ENCODE measurements around the gene STRN.
A peak's percentile ranks its signal among the peaks of the same experiment; 100 is the strongest.
"Not testable (repeated sequence)": the region's sequence is repeated elsewhere in the genome, so short reads cannot be mapped to it uniquely, and the experiment has no call there.

The STRN gene

DNA sequence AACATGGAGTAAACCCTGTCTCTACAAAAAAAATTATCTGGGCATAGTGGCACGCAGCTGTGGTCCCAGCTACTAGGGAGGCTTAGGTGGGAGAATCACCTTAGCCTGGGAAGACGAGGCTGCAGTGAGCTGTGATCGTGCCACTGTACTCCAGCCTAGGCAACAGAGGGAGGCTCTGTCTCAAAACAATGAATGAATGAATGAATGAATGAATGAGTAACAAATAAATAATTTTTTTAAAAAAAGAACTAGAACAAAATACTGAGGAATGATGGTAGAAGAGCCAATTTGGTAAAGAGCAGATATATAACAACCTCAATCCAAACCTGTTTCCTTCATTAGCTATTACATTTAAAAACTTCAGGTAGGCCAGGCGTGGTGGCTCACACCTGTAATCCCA, 60.1 kb downstream of the STRN start:
- no peak for DNase-seq

DNA sequence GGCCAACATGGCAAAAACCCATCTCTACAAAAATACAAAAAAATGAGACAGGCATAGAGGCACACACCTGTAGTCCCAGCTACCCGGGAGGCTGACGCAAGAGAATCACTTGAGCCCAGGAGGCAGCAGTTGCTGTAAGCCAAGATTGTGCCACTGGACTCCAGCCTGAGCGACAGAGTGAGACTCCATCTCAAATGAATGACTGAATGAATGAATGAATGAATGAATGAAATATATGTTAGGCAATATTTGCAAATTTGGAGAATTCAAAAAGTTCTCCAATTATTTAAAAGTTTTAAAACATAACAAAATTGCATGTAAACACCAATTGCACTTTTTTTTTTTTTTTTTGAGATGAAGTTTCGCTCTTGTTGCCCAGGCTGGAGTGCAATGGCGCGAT, 61.7 kb downstream of the STRN start:
- DNase-seq, result no peak

DNA sequence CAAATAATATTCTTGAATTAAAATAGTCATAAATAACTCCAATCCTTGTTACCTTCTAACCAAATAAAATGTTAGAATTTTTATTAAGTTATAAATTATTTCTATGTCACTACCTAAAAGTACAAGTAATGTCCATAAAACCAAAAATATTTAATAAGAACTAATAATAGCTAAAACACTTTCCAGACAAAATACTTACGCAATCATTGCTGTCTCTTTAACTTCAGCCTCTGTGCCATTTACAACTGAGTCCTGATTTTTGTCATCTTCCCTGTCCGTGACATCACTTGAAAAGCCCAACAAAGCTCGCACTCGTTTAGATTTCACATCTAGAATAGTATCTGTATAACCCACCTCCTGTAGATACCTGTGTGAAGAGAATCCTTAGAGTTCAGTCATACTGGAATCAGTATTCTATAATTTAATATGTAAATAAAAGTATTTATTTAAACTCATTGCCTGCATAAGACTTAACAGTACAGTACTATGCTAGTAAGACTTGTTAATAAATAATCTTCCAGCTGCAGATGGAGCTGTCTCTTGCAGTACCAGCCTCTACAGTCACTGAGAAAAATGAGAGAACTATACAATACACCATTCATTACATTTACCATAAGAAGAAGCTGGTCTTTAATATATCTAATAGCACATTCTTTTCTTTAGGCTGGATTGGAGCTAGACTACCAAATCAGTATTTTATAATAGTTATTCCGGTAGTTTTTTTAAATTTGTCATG, 63.8 kb downstream of the STRN start:
- no peak for DNase-seq

DNA sequence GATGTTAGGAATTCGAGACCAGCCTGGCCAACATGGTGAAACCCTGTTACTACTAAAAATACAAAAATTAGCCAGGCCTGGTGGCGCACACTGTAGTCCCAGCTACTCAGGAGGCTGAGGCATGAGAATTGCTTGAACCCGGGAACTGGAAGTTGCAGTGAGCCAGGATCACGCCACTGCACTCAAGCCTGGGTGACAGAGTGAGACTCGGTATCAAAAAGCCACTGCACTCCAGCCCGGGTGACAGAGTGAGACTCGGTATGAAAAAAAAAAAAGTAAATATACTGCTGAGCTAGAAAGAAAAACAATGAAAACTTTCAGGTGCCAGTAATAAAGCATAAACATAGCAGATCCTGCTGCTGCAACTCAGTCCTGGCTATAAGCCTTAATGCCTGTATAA, 73.5 kb downstream of the STRN start:
- DNase-seq, result no peak

DNA sequence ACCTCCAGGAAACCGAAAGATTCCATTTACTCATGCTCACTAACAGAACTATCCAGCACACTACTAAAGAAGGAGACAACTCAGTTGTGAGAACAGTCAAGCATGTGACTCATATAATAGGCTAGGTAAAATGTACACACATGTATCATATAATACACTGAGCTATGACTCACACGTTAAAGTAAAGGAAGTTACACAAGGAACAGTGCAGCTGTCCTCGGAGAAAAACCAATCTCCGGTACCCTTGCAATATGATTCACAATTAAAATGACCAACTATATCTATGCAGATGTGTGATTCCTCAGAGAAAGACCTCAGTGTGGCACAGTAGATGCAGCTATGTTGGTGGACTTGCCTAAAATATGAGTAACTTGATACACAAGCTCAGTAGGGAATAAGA, 76.5 kb downstream of the STRN start:
- DNase-seq, result peak; percentile 99

DNA sequence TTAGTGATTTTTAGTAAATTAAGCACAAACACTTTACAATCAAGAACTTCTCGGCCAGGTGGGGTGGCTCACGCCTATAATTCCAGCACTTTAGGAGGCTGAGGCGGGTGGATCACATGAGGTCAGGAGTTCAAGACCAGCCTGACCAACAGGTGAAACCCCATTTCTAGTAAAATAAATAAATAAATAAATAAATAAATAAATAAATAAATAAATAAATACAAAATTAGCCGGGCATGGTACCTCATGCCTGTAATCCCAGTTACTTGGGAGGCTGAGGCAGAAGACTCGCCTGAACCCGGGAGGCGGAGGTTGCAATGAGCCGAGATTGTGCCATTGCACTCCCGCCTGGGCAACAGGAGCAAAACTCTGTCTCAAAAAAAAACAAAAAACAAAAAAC, 79.2 kb downstream of the STRN start:
- not testable (repeated sequence) for DNase-seq

DNA sequence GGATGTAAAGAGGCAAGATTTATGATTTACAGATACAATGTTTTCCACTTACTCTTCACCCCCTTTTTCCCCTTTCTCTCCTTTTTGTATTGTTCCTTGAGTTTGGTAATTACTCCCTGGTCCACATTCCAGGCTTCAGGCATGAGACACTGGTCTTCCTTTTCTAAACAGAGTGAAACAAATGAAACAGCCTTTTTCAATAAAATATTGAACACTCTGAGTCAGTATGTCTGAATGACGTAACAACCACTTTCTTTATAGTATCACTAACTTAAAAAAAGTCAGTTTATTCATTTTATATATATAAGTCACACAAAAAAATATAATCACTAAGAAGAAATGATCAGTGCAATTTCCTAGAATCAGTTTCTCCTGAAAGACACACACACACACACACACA, 79.7 kb downstream of the STRN start:
- DNase-seq, result peak; percentile 50

DNA sequence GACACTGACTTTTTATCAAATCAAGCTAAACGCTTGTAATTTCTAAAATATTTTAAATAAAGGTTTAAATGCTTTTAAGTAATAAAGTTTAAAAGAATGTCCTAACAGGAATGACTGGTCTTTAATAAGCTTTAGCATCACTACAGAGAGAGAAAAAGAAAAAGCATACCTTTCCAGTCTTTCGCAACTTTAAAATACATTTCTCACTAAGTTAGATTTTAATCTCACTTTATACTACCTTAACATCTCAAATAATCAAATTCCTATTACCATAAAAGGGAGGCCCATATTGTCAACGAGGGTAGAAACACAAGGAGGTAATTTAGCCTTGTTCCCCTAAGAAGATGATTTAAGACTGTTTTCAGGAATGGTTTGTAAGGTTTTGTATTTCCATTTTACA, 80.7 kb downstream of the STRN start:
- no peak for DNase-seq

DNA sequence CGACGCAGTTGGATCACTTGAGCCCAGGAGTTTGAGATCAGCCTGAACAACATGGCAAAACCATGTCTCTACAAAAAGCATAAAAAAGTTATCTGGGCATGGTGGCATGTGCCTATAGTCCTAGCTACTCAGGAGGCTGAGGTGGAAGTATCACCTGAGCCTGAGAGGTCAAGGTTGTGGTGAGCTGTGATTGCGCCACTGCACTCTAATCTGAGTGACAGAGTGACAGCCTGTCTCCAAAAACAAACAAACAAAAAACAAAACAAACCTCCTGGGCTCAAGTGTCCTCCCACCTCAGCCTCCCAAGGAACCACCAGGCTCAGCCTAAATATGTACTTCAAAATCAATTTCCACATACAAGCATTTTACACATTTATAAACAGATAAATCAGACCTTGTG, 83.8 kb downstream of the STRN start:
- DNase-seq, result no peak

DNA sequence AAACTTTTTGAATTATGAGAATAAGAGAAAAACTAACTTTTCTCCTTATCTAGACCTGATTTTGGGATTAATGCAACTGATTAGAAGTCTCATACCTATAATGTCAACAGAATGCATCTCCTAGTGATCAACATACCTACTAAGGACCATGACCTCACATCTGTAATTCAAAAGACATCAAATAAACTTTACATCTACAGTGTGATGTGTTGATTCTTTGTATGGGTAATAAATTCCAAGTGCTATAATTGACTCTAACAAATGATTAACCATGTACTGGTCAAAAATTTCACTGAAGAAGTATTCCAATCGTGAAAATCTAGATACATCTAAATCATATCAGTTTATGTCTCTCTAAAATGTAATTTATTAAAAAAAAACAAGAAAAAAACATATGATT, 84.5 kb downstream of the STRN start:
- DNase-seq, result no peak

DNA sequence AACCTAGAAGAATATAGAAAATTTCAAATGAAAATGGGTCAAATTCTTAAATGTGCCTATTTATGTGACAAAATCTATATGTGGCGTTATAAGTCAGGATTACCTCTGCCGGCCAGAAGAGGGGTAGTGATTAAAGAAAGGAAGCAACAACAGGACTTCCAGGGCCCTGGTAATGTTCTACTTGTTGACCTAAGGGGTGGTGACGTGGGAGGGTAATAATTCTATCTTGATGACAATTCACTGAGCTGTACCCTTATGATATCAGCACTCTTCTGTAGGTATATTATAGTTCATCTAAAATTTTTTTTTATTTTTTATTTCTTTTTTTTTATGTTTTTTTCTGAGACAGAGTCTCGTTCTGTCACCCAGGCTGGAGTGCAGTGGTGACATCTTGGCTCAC, 87.9 kb downstream of the STRN start:
- DNase-seq, result no peak

DNA sequence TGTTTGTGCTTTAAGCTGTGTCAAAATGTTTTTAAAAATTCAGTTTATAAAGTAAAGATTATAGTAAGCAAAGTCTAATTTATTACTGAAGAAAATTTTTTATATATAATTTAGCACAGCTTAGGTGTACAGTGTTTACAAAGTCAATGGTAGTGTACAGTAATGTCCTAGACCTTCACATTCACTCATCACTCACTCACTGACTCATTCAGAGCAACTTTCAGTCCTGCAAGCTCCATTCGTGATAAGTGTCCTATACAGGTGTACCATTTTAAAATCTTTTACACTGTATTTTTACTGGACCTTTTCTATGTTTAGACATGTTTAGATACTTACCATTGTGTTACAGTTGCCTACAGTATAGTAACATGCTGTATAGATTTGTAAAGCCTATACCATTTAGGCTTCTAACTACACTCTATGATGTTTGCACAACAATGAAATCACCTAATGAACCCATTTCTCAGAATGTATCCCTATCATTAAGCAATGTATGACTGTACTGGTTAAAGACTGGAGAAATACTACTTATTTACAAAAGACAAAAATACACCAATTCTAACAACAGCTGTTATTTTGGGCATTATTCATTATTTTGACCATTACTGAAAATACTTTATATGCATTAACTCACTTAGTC, 95.1 kb downstream of the STRN start:
- no peak for DNase-seq

DNA sequence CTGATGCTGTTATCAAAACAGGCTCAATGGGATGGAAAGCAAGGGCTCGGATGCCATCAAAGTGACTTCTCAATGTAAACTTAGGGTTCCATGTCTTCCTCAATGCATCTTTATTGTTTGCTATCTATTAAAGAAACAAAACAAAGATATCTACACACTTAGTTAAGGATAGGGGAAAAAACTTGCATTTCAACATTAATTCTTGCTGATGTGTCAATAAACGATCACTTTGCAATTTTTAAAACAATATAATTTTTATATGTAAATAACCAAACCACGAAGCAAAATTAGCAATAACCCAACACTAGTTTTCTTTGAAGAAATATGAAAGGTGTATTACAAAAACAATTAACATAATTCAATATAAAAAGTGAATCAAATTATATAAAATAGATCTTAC, 96.7 kb downstream of the STRN start:
- no peak for DNase-seq

DNA sequence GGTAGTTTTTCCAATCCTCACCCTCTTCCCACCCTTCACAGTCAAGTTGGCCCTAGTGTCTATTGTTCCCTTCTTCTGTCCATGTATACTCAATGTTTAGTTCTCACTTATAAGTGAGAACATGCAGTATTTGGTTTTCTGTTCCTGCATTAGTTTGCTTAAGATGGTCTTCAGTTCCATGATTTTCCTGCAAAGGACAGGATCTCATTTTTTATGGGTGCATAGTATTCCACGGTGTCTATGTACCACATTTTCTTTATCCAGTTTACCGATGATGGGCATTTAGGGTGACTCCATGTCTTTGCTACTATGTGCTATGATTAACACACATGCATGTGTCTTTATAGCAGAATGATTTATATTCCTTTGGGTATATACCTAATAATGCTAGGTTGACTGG, 104.4 kb downstream of the STRN start:
- DNase-seq, result no peak

DNA sequence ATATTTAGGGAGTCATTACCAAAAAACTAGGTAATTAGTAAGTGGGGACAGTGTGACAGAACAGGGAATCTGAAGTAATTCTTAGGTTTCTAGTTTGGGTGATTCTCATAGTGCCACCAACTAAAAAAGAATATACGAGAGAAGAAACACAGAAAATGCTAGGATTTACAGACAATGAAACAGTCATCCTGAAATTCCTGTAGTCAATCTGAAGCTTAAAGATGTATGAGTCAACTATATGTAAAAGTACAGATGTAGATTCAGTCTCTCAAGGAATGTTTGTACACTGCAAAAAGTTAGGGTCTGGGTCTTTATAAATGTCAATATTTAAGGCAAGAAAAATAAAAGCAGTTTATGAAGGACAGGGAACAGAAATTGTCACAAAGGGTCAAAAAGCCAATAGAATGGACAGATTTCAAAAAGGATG, 107.0 kb downstream of the STRN start:
- DNase-seq, result no peak

DNA sequence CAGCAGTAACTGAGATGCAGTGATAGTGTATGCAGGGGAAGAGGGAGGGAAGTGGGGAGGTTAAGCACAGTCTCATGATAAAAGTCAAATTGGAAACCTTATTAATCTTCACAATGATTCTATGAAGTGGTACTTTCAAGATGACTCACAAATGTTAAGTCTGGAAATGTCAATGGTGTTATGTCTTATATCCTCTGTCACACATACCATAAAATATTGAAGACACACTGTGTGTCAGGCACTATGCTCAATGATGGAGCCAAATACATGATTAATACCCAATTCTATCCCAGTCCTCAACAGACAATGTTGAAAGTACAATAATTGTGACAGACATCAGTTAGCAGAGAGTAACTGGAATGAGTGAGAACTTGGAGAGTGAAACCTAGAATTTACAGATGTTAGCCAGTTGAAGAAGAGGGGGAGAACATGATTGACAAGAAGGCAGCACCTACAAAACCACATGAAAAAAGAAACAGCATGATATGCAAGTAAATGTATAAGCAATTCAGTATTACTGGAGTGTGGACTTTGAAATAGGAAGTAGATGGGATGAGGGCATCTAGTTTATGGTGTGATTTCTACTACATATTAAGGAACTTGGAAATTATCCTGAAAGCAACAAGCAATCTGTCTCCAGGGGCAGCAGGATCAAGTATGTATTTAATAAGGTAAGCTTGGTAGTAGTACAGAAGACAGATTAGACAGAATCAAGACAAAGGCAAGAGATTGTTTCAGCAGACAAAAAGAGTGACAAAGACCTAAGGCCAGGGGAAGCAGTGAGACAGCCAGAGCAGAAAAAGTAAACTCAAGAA, 107.6 kb downstream of the STRN start:
- DNase-seq, result no peak

DNA sequence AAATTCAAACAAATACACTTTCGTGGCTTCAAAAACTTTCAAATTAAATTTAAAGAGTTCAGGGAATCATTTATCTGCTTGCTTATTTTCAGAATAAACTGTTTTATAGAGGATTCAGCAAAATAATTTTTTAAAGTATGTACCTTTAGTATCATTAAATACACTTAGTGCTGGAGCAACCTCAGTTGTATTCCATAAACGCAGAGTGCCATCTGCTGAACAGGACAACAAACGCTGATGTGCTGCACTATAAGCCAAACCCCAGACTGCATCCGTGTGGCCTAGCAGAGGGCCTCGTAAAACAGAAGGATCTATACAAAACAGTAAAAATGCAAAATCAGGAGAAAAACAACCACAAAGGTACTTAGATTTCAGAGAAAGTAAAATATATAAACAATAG, 108.6 kb downstream of the STRN start:
- no peak for DNase-seq

DNA sequence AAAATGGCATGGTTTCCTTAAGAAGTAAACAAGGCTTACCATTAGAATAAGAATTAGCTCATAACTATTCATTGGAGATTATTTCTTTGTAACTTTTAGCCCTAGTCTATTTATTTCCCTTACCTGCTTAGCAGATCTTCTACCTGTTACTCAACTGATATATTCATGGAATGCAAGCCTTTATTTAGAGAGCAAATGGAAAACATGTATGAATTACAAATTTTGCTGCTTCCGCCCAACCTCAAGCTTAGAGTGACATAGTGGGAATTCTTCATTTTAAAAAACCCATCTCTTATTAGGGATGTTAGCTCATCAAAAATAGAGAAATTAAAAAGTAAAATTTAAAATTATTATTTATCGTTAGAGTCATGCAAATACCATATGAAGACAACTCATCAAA, 110.9 kb downstream of the STRN start:
- DNase-seq, result no peak

DNA sequence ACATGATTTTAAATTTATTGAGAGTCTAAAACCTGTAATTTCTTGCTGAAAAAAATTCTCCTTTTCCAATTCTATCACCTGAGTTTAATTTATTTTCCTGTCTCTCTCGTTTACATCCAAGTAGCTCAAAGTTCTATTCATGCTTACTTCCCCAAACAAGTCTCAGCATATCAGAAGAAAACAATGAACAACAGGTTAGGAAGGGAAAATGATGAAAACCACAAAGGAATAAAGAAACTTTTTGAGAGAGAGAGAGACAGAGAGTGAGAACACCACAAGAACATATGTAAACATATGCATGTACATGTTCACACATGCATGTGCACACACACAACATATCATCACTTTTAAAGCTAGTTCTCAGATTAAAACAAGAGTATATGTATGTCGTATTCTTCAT, 112.1 kb downstream of the STRN start:
- no peak for DNase-seq

DNA sequence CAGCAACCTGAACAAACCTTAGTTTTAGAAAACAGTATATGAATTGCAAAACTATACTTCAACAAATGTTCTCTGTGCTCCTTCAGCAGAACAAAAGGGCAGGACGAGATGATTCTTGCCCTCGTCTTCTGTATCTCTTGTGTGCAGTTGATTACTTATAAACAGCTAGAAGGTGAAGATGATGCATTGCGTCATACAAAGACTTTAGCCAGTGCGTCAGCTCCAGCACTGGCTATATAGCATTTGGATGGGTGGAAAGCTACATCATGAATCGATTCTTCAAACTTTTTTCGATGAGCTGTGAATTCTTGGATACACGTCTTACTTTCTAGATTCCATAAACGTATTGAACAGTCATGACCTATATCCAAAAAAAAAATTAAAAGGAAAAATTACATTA, 117.1 kb downstream of the STRN start:
- no peak for DNase-seq

DNA sequence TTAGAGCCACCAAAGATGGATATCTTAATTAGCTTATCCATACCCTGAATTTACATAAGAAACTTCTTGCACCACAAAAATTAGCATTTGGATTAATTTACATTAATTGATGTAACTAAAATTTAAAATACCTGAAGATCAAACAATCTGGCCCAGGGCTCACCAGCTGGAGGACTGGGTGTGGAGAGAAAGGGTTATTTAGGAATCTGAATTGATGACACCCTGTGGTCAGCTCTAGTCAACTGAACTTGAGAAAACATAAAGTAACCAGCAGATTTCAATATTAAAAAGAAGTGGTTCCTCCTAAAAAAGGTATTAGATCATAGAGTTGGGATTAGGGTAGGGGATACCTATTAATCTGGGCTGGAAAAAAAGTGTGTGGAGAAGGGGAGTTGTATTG, 122.5 kb downstream of the STRN start:
- no peak for DNase-seq

DNA sequence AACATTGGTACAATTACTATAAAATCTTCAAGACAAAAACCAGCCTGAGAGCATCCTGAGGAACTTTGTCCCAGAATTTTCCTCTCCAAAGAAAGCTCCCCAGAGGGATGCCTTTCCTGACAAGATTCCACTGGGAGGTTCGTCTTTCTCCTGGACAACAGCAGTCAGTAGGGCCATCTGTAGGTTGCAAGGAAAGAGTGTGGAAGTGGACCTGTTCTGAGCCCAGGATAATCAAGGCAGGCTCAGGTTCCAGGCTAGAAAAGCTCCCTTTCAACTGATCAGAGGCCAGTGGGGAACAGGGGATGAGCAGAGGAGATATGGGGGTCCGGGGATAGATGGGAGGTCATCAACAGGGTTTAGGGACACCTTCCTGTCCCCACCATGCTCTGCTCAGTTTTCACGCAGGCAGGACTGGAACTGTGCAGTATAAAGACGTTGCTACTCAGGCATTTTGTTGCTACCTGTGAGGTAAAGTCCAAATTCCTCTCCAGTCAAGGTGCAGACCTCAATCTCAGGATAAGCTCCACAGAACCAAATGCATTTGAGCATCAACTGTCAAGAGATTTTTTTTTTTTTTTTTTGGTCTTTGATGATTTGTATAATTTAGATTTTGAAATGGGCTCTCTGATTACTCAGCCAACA, 126.2 kb downstream of the STRN start:
- no peak for DNase-seq

DNA sequence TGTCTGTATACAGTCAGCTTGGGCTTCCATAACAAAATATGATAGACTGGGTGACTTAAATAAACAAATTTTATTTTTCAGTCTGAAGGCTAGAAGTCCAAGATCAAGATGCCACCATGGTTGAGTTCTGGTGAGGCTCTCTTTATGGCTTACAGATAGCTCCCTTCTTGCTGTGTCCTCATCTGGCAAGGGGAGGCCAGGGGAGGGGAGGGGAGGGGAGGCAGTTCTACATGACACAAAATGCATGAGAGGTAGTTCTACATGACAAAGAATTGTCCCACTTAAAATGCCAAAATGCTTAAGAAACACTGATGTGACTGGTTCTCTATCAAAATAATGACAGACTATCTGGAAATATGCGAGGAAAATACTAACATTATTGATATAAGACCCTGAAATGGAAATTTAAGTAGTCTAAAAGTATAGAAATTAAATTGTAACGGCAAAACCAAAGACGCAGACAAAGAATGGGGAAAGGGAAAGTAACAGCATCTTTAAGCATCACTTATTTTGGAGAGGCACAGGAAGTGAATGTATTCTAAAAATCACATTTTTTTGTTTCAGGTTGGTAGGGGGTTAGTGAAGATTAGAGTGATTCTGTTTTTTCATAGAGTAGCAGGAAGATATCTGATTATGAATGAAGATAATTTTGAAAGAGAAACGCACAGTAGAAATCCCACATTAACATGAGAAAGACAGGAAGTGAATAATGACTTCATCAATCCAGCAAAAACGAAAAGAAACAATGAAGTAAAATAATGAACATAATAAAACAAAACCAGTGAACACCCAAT, 131.4 kb downstream of the STRN start:
- no peak for DNase-seq

All from HCEC 1CT (cell line).